Embryonic facial prominence (tissue), 1 donor: ENCODE measurements around the gene METTL5.
"Not testable (repeated sequence)": the region's sequence is repeated elsewhere in the genome, so short reads cannot be mapped to it uniquely, and the experiment has no call there.

Experiments used
- DNase-seq: peaks from one replicate; pipeline ENCODE4 v3.0.0-alpha.2; 2016; ENCODE audit errors: extremely low spot score

METTL5 gene

DNA sequence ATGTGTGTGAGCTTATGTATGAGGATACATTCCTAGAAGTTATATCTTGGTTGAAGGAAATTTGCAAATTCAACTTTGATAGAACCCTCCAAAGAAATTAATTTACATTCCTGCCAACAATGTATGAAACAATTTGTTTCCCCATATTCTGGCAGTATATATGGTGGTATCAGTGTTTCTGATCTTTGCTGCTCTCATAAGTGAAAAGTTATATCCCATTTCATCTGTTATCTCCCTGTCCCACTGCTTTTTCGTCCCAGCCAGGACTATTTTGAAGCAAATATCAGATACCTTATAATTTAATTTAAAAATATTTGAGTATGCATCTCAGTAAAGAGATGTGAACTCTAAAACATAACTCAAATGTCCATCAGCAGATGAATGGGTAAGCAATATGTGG, 9.7 kb upstream of the METTL5 start:
- DNase-seq: no peak

DNA sequence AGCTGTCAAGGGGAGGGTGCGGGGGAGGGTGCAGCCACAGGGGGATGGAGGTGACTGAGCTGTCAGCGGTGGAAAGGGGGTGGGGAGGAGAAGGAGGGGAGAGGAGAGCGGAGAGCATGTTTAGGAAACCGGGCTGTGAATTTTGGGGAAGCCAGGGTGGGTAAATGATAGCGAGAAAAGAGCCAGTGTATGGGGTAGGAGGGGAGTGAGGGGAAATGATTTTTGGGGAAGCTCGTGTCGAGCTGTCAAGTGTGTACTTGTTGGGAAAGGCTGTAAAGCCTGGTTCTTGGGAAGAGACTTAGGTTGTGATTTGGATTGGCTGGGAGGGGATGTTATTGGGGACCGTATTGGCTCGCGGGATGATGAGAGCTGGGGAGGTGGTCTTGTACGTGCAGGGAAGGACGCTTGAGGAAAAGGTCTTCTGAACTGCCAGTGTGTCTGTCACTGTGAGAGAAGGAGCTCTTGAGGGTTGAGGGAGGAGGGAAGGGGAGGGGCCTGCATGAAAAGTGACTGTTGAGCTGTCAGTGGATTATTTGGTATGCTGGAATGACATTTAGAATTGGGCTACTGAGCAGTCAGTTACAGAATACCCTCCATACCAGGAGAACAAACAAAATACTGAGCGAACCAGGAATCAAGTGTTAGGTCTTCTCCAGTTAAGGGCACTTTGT, 3.6 kb upstream of the METTL5 start:
- DNase-seq: peak; percentile 22

DNA sequence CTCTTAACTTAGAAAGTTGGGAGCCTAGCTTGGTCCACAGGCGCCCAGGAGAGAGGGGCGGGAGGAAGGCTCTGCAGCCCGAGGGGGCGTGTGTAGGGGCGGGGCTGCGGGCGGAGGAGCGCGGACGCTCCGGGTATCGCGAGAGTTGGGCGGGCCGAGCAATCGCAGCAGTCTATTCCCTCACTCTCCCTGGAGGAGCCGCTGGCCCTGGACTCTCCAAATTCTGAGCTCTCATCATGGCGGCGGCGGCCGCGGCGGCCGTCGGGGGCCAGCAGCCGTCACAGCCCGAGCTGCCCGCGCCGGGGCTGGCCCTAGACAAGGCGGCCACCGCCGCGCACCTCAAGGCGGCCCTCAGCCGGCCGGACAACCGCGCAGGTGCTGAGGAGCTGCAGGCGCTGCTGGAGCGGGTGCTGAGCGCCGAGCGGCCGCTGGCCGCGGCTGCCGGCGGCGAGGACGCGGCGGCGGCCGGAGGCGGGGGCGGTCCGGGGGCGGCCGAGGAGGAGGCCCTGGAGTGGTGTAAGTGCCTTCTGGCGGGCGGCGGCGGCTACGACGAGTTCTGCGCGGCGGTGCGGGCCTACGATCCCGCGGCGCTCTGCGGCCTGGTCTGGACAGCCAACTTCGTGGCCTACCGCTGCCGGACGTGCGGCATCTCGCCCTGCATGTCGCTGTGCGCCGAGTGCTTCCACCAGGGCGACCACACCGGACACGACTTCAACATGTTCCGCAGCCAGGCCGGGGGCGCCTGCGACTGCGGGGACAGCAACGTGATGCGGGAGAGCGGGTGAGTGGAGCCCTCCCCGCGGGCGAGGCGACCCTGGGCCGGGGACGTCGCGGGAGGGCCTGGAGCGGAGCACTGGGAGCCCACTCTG, 2.8 kb upstream of the METTL5 start, which contains the start of gene UBR3:
TSS of gene UBR3 (plus strand) at position 183 of the 869 bp plus-strand sequence. CDS start at position 237, 54 bp downstream.
- DNase-seq: peak; percentile 86

DNA sequence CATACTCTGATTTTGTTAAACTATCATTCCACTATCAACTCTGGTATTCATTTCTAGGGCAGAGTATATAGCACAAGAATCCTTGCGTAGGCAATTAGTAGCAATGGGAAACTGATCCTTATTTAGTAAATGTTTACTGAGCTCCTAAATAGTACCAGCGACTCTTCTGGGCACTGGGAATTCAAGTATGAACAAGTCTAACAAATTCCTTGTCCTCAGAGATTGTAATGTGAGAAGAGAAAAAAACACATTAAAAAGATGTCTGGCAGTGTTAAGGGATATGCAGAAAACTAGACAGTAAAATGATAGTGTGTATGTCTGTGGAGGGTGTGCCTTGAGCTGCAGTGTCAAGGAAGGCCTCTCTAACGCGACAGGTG, 721 bp downstream of the METTL5 start:
- no peak for DNase-seq

DNA sequence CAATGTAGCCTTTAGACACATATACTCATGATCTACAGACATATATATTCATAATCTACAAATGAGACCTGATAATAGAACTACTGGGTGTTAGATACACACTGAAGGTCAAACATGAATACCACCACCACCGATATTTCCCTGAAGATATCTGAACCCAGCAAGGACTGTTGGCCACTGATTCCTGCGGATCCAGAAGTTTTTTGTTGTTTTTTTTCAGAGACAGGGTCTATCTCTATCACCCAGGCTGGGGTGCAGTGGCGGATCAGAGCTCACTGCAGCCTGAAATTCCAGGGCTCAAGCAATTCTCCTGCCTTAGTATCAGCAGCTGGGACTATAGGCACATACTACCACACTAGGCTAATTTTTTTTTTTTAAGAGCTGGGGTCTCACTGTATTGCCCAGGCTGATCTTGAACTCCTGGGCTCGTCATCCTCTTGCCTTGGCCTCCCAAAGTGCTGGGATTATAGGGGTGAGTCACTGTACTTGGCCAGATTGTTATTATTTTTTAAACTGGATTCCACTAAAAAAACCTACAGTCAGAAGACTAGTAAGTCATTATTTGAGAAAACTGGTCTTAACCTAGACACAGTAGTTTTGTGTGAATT, 1.8 kb downstream of the METTL5 start:
- no peak for DNase-seq

DNA sequence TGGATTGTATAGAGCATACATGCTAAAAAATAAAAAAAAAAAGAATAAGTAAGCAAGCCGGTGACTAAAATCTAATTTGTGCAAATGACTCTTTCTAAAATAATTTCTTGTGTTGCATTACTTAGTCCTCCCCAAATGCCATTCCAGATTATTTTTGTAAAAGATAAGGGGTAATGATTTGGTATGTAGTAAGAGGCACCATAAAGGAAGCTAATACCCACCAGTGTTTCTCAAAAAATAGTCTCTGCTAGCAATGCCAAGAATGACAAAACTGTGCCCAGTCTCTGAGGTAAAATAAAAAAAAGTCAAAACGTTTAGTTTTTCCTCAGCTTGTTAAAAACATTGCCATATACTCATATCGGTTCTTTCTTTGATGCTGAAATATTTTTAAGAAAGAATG, 2.7 kb downstream of the METTL5 start:
- no peak for DNase-seq

DNA sequence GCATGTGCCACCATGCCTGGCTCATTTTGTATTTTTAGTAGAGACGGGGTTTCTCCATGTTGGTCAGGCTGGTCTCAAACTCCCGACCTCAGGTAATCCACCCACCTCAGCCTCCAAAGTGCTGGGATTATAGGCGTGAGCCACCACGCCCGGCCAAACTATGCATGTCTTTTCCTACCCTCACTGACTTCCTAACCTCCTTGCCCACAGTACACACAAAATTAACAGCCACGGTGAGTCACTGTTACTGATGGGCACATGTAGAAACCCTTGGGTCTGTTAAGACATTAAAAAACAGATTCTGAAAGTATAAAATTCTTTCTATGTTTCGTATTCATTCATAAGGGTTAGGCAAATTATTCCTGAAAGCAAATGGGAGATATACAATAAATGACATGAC, 4.6 kb downstream of the METTL5 start:
- DNase-seq: not testable (repeated sequence)

DNA sequence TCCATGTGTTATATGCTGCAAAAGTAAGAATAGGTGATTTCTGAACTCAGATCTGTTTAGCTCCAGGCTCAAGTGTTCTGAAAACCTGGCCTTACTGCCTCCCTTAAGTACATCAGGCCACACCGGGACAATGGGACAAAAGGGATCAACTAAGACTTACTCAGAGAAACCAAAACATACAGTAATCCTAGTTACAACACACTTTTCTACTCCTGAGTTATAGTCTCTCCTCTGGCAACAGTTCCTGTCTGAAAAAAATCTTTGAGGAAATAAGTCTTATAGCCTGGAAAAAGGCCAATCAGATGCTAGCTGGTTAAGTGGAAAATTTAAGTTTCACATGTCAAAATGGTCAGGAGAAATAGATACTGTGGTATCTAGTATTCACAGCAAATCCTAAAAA, 5.6 kb downstream of the METTL5 start:
- no peak for DNase-seq

DNA sequence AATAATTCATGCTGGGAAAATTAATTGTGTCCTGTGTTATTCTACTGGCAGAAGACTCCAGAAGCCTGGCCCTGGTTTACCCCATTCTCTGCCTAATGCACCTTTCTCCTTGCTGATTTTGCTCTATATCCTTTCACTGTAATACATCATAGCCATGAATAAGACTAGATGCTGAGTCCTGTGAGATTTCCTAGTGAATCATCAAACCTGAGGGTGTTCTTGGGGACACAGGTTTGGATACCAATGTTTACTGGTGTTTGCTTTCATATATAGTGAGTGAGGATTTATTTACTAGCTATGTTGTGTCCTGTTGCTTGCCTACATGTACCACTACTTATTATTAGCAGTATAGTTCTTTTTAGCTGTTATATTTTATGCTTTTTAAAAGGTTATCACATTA, 6.5 kb downstream of the METTL5 start:
- DNase-seq: no peak

DNA sequence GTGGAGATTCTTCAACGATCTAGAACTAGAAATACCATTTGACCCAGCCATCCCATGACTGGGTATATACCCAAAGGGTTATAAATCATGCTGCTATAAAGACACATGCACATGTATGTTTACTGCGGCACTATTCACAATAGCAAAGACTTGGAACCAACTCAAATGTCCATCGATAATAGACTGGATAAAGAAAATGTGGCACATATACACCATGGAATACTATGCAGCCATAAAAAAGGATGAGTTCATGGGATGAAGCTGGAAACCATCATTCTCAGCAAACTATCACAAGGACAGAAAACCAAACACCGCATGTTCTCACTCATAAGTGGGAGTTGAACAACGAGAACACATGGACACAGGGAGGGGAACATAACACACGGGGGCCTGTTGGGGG, 7.3 kb downstream of the METTL5 start:
- DNase-seq: not testable (repeated sequence)

DNA sequence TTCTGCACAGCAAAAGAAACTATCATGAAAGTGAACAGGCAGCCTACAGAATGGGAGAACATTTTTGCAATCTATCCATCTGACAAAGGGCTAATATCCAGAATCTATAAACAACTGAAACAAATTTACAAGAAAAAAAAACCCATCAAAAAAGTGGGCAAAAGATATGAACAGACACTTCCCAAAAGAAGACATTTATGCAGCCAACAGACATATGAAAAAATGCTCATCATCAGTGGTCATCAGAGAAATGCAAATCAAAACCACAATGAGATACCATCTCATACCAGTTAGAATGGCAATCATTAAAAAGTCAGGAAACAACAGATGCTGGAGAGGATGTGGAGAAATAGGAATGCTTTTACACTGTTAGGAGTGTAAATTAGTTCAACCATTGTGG, 7.7 kb downstream of the METTL5 start:
- DNase-seq: not testable (repeated sequence)

DNA sequence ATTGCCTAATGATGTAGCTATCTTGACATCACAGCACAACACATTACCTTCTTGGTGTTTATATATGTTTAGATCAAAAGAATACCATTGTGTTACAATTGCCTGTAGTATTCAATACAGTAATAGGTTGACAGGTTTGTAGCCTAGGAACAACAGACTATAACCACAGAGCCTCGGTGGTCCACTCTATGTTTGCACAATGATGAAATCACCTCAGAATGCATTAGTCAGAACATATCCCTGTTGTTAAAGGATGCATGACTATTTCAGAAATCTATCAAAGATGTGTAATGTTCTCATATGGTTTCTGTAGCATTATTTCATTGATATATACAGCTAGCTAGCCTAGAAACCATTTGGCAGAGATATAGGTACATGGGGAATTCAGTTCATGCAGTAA, 8.9 kb downstream of the METTL5 start:
- DNase-seq: no peak

DNA sequence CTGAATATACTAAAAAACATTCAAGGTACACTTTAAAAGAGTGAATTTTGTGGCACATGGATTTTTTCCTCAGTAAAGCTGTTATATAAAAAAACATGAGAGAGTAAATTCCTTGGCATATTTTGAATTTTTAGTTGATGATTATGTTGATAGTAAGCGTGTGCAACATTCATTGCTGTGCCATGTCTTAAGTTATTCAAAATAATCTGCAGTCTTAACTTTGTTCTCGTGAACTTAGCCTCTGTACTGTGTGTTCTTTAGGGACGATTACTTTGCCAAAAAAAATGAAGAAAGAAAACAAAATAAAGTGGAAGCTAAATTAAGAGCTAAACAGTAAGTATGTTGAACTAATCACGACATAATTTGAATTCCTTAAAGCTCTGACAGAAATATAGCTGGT, 16.5 kb downstream of the METTL5 start:
- no peak for DNase-seq

DNA sequence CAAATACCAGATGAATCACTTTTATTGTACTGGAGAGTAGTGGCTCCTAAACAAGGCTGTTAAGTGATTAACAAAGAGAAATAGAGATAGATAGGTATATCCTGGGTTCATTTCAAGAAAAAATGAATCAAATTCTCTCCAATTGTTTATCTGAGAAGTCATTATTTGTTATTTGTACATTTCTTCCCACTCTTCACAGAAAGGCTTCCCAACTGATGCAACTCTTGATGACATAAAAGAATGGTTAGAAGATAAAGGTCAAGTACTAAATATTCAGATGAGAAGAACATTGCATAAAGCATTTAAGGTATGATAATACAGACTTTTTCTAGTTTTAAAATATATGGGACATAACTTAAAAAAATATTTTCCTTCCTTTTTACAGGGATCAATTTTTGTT, 18.1 kb downstream of the METTL5 start:
- no peak for DNase-seq

DNA sequence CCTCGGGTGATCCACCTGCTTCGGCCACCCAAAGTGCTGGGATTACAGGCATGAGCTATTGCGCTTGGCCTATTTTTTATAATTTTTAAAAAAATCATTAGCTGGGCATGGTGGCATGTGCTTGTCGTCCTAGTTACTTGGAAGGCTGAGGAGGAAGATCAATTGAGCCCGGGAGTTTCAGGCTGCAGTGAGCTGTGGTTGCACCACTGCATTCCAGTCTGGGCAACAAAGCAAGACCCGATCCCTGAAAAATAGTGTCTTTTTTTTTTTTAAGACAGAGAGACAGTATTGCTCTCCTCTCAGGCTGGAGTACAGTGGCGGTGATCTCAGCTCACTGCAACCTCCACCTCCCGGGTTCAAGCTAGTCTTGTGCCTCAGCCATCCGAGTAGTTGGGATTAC, 21.2 kb downstream of the METTL5 start:
- no peak for DNase-seq

DNA sequence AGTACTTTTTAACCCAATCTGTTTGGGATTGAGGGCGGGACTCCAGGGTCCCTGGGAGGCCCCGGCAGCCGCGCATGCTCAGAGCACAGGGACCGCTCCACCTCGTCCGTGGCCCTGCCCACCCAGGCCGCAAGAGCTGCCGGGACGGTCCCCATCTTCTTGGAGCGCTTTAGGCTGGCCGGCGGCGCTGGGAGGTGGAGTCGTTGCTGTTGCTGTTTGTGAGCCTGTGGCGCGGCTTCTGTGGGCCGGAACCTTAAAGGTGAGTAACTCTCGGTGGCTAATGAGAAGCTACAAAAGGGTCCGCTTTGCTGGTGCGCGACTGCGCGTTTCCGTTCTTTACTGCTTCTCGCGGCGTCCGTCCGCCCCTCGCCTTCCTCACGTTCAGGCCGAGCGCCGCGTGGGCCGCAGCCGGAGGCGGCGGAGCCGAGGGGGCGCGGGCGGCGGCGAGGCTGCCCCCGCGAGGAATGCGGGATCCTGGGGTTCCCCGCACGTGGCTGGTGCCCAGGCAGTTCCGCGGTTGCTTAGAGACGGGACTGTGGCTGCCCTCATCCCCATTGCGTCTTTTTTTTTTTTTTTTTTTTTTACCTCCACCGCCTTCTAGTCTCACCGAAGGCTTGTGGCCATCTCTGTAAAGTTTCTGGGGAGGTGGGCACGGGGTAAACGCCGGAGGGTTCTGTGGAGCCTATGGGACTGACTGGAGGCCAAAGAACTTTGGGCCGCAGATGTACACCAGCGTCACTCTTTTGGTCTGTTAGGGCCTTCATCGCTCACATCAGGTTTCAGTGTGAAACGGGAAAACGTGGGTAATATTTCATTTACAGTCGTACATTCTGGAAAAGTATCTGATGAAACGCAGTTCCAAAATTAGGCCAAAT, 25.8 kb downstream of the METTL5 start, which contains the start of gene SSB:
TSS of gene SSB (plus strand) at position 154 of the 875 bp plus-strand sequence. CDS start 2,090 bp downstream, outside the sequence.
- peak; percentile 86 for DNase-seq

DNA sequence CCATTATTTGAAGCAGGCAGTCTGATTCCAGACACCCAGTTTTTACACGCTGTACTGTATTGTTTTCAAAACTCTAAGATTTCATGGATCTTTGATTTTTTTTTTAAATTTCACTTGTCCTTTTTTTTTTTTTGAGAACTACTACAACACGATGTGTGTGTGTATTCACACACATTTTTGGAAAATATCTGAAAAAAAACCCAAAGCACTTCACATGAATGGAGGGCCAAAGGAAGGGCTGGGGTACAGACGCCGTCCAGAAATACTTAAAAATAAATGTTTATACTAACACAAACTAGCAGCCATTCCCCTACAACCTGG, 26.3 kb downstream of the METTL5 start:
- DNase-seq: no peak

DNA sequence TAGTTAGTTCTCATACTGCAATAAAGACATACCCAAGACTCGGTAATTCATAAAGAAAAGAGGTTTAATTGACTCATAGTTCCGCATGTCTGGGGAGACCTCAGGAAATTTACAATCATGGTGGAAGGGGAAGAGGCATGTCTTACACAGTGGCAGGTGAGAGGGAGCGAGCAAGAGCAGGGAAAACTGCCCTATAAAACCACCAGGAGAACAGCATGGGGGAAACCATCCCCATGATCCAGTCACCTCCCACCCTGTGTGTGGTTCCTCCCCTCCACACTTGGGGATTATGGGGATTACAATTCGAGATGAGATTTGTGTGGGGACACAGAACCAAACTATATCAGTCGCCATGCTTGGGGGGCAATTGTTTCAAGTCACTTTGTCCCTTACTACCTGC, 27.1 kb downstream of the METTL5 start:
- DNase-seq: no peak

DNA sequence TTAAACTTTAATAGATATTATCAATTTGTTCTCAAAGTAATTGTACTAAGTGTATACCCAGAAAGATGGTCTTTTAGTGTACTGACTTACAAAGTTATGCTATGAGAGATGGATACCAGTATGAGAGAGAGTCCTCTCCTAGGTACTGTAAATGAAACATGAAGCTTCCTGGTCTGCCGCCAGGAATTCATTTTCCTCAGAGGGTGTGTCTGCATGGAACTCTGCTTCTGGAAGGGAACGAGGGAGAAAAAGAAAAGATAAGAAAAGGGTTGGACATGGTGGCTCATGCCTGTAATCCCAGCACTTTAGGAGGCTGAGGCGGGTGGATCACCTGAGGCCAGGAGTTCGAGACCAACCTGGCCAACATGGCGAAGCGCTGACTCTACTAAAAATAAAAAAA, 28.3 kb downstream of the METTL5 start:
- DNase-seq: no peak

DNA sequence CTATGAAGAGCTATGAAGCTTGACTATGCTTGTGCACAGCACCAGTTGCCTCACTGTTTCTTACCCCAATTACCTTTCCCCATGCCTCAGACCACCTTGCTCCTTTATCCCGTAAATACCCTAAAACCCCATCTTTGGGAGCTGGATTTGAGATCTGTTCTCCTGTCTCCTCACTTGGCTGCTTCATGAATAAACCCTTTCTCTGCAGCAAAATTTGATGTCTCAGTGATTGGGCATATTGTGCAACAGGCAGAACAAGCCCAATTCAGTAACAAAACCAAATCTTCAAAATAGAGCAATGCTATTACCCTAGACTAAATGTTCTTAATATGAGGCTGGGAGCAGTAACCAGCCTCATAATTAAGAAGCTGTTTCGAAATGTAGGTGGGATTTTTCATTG, 29.5 kb downstream of the METTL5 start:
- DNase-seq: no peak

DNA sequence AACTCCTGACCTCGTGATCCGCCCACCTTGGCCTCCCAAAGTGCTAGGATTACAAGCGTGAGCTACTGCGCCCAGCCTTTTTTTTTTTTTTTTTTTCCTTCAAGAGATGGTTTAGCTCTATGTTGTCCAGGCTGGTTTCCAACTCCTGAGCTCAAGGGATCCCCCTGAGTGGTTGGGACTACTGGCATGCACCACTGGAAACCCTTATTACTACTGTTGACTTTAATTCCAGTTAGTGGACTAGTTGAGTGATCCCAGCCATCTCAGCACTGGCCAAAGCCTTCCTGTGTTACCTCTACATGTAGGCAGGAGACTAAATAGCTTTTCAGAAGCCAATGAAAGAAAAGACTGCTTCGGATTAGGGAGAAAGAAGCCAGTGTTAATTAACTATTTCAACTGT, 34.1 kb downstream of the METTL5 start:
- DNase-seq: no peak

DNA sequence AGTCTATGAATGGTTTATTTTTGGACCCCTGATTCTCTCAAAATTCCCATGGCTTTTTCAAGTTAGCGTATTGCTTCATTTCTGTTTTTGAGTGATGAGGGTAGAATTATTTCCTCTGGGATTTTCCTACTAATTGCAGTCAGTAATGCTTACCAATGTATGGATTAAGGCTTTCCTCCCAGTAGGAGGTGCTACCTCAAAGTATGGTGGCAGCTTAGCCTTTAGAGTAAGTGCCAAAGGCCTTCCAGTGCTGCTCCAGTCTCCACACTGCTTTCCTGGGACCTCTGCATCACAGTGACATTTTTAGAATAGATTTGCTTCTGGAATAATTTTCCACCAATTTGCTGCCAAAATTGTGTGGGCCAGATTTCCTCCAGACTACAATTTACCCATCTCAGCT, 42.2 kb downstream of the METTL5 start:
- no peak for DNase-seq
